HEK293T (cell line): ENCODE data around the gene TMEM115.

Experiments
- ARNT ChIP-seq: fragments of 450-650 bp; IDR thresholded peaks from 2 replicates; pipeline ENCODE4 v1.6.1; 2017; ENCODE audit warnings: mild to moderate bottlenecking
- BHLHE40 ChIP-seq: fragments of 450-650 bp; IDR thresholded peaks from 2 replicates; pipeline ENCODE4 v1.6.1; 2016; ENCODE audit warnings: mild to moderate bottlenecking, moderate library complexity, borderline replicate concordance
- CTBP1 ChIP-seq: fragments of 450-650 bp; IDR thresholded peaks from 2 replicates; pipeline ENCODE4 v1.6.1; 2016; ENCODE audit warnings: borderline replicate concordance
- FOXA1 ChIP-seq: fragments of 450-650 bp; IDR thresholded peaks from 2 replicates; pipeline ENCODE4 v1.6.1; 2016; ENCODE audit warnings: mild to moderate bottlenecking
- FOXK2 ChIP-seq: fragments of 450-650 bp; IDR thresholded peaks from 2 replicates; pipeline ENCODE4 v1.6.1; 2016; ENCODE audit warnings: mild to moderate bottlenecking
- FOXM1 ChIP-seq: fragments of 450-650 bp; IDR thresholded peaks from 2 replicates; pipeline ENCODE4 v1.6.1; 2017; ENCODE audit warnings: mild to moderate bottlenecking, borderline replicate concordance
- HDGF ChIP-seq: fragments of 450-650 bp; IDR thresholded peaks from 2 replicates; pipeline ENCODE4 v1.6.1; 2017; ENCODE audit warnings: antibody characterized with exemption, borderline replicate concordance
- PKNOX1 ChIP-seq: fragments of 450-650 bp; IDR thresholded peaks from 2 replicates; pipeline ENCODE4 v1.6.1; 2016
- SP1 ChIP-seq: fragments of 450-650 bp; IDR thresholded peaks from 2 replicates; pipeline ENCODE4 v1.6.1; 2017
- SUZ12 ChIP-seq: fragments of 450-650 bp; IDR thresholded peaks from 2 replicates; pipeline ENCODE4 v1.6.1; 2016; ENCODE audit warnings: mild to moderate bottlenecking
- TARDBP ChIP-seq: fragments of 450-650 bp; IDR thresholded peaks from 2 replicates; pipeline ENCODE4 v1.6.1; 2016

- no peak for TF ChIP-seq ARNT
- TF ChIP-seq CTBP1: no peak
- TF ChIP-seq PKNOX1: no peak
- no peak for TF ChIP-seq SUZ12
- TF ChIP-seq SP1: no peak
- no peak for TF ChIP-seq FOXK2
- TF ChIP-seq HDGF: no peak
- TF ChIP-seq TARDBP: no peak
- no peak for TF ChIP-seq FOXM1
- TF ChIP-seq BHLHE40: no peak
- no peak for TF ChIP-seq FOXA1
Observed at GRCh38 chr3:50334339-50335075, 24.8 kb downstream of the TMEM115 start.
